ENCODE results near the gene HYAL3. TPM values are rescaled to one million over a fixed set of nuclear protein-coding genes. Genes with fewer than 3 reads are reported as not detected.

HYAL3 gene
- total and polyA plus RNA-seq, 2 of the 13 experiments (the other 11 are each of a cell fraction or from before 2014, with no cell fraction given), result 5.5 to 10.4 TPM

DNA sequence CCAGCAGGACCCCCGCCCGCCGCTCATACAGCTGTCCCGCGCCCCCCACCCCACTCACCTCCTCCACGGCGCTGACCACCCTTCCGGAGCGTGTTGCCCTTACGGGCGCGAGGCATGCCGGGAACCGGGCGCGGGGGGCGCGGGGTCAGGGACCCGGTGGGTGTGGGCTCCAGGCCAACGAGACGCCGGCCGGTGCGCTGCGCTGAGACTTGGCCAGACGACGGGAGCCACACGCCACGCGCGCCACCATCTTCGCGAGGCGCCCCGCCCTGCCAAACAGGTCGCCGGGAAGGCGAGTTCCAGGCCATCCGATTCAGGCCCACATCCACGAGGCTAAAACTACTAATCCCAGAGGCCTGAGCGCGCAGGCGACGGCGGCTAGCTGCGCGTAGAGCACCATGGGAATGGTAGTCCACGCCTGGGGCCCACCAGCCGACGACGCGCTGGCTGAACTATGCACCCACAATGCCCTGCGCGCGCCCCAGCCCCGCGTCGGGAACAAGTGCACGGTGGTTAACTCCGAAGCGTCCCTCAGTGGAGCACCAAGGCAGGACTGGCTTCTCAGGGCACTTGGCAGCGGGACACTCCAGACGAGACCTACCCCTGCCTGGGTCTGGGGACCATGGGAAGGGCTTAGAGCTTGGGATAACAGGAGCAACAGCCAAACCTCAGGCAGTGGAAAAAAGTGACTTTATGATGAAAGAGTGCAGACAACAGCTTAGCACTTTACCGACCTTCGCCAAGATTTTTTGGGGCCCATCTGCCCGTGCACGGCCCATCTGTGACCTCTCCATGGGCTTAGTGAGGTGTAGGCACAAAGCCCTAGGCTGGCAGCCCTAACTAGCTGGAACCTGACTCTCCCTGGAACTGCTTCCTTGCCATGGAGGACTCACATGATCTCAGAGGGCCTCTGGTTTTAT is 6.8 kb downstream of the HYAL3 start, which contains the start of gene IFRD2 (continued):
- TF ChIP-seq, protein P1, sequence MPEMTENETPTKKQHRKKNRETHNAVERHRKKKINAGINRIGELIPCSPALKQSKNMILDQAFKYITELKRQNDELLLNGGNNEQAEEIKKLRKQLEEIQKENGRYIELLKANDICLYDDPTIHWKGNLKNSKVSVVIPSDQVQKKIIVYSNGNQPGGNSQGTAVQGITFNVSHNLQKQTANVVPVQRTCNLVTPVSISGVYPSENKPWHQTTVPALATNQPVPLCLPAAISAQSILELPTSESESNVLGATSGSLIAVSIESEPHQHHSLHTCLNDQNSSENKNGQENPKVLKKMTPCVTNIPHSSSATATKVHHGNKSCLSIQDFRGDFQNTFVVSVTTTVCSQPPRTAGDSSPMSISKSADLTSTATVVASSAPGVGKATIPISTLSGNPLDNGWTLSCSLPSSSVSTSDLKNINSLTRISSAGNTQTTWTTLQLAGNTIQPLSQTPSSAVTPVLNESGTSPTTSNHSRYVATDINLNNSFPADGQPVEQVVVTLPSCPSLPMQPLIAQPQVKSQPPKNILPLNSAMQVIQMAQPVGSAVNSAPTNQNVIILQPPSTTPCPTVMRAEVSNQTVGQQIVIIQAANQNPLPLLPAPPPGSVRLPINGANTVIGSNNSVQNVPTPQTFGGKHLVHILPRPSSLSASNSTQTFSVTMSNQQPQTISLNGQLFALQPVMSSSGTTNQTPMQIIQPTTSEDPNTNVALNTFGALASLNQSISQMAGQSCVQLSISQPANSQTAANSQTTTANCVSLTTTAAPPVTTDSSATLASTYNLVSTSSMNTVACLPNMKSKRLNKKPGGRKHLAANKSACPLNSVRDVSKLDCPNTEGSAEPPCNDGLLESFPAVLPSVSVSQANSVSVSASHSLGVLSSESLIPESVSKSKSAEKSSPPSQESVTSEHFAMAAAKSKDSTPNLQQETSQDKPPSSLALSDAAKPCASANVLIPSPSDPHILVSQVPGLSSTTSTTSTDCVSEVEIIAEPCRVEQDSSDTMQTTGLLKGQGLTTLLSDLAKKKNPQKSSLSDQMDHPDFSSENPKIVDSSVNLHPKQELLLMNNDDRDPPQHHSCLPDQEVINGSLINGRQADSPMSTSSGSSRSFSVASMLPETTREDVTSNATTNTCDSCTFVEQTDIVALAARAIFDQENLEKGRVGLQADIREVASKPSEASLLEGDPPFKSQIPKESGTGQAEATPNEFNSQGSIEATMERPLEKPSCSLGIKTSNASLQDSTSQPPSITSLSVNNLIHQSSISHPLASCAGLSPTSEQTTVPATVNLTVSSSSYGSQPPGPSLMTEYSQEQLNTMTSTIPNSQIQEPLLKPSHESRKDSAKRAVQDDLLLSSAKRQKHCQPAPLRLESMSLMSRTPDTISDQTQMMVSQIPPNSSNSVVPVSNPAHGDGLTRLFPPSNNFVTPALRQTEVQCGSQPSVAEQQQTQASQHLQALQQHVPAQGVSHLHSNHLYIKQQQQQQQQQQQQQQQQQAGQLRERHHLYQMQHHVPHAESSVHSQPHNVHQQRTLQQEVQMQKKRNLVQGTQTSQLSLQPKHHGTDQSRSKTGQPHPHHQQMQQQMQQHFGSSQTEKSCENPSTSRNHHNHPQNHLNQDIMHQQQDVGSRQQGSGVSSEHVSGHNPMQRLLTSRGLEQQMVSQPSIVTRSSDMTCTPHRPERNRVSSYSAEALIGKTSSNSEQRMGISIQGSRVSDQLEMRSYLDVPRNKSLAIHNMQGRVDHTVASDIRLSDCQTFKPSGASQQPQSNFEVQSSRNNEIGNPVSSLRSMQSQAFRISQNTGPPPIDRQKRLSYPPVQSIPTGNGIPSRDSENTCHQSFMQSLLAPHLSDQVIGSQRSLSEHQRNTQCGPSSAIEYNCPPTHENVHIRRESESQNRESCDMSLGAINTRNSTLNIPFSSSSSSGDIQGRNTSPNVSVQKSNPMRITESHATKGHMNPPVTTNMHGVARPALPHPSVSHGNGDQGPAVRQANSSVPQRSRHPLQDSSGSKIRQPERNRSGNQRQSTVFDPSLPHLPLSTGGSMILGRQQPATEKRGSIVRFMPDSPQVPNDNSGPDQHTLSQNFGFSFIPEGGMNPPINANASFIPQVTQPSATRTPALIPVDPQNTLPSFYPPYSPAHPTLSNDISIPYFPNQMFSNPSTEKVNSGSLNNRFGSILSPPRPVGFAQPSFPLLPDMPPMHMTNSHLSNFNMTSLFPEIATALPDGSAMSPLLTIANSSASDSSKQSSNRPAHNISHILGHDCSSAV (CRISPR knock-in tag; IDR thresholded peaks at IDR 0.05; ENCODE audit: borderline replicate concordance), result no peak
- TF ChIP-seq, protein P2, sequence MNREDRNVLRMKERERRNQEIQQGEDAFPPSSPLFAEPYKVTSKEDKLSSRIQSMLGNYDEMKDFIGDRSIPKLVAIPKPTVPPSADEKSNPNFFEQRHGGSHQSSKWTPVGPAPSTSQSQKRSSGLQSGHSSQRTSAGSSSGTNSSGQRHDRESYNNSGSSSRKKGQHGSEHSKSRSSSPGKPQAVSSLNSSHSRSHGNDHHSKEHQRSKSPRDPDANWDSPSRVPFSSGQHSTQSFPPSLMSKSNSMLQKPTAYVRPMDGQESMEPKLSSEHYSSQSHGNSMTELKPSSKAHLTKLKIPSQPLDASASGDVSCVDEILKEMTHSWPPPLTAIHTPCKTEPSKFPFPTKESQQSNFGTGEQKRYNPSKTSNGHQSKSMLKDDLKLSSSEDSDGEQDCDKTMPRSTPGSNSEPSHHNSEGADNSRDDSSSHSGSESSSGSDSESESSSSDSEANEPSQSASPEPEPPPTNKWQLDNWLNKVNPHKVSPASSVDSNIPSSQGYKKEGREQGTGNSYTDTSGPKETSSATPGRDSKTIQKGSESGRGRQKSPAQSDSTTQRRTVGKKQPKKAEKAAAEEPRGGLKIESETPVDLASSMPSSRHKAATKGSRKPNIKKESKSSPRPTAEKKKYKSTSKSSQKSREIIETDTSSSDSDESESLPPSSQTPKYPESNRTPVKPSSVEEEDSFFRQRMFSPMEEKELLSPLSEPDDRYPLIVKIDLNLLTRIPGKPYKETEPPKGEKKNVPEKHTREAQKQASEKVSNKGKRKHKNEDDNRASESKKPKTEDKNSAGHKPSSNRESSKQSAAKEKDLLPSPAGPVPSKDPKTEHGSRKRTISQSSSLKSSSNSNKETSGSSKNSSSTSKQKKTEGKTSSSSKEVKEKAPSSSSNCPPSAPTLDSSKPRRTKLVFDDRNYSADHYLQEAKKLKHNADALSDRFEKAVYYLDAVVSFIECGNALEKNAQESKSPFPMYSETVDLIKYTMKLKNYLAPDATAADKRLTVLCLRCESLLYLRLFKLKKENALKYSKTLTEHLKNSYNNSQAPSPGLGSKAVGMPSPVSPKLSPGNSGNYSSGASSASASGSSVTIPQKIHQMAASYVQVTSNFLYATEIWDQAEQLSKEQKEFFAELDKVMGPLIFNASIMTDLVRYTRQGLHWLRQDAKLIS (CRISPR knock-in tag; IDR thresholded peaks at IDR 0.05), result no peak
- TF ChIP-seq SMC3 (IDR thresholded peaks at IDR 0.05; ENCODE audit: low read length), result no peak
- no peak for TF ChIP-seq KAT2B (IDR thresholded peaks at IDR 0.05; ENCODE audit: borderline replicate concordance, low read depth, low read length)
- TF ChIP-seq ADNP (CRISPR knock-in tag; IDR thresholded peaks at IDR 0.05), result no peak
- no peak for TF ChIP-seq KMT2B (CRISPR knock-in tag; IDR thresholded peaks at IDR 0.05)
- no peak for TF ChIP-seq RORA (CRISPR knock-in tag; IDR thresholded peaks at IDR 0.05)
- TF ChIP-seq, protein P3, sequence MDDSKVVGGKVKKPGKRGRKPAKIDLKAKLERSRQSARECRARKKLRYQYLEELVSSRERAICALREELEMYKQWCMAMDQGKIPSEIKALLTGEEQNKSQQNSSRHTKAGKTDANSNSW (CRISPR knock-in tag; IDR thresholded peaks at IDR 0.05; ENCODE audit: borderline replicate concordance), result peak; percentile 0; the same call in 1 of the 2 replicates
- peak; percentile 48; the same call in 1 of the 2 replicates for TF ChIP-seq NFYC (CRISPR knock-in tag; IDR thresholded peaks at IDR 0.05)
- TF ChIP-seq CREB1 (IDR thresholded peaks at IDR 0.05), result peak; percentile 94
- TF ChIP-seq CREB1 (CRISPR knock-in tag; IDR thresholded peaks at IDR 0.05), result peak; percentile 96
- TF ChIP-seq ZNF17 (CRISPR knock-in tag; IDR thresholded peaks at IDR 0.05), result no peak
- no peak for TF ChIP-seq TOE1 (CRISPR knock-in tag; IDR thresholded peaks at IDR 0.05)
- 0 out of 2 replicates have a peak, but pooled peaks have one; percentile 77 for TF ChIP-seq ZNF616 (CRISPR knock-in tag; IDR thresholded peaks at IDR 0.05; ENCODE audit: low read depth)
- TF ChIP-seq ISX (CRISPR knock-in tag; conservative IDR thresholded peaks at IDR 0.05), result peak; percentile 12; the same call in 1 of the 2 replicates
- TF ChIP-seq JUND (CRISPR knock-in tag; IDR thresholded peaks at IDR 0.05), result no peak; the same call in 1 of the 2 replicates
